CD14-positive monocyte (primary cell): Measurements from ENCODE around the gene EVC. TPM values are rescaled to one million over a fixed set of nuclear protein-coding genes. Genes with fewer than 3 reads are reported as not detected.

Experiments
- DNase-seq, 3 donors: peaks; one replicate each; pipeline ENCODE4 v3.0.0-alpha.2; 2011 to 2022
- H2AFZ ChIP-seq: 2 replicates; pipeline ENCODE4 v1.6.0; 2012; ENCODE audit warnings: mild to moderate bottlenecking, low read depth, low read length, inconsistent platforms; ENCODE audit not compliant: insufficient read depth, poor library complexity, severe bottlenecking
- H3K27ac ChIP-seq, 2 donors: 1 replicate in 1 of 2; 2 replicates in 1 of 2; pipeline ENCODE4 v1.5.1; 2012 to 2013; ENCODE audit warnings: low read length in 2 of 2, control low read depth in 1 of 2, inconsistent platforms in 1 of 2, low read depth in 1 of 2, mild to moderate bottlenecking in 1 of 2
- H3K27me3 ChIP-seq, 2 donors: one replicate each; pipeline versions ENCODE4 v1.6.0 to v1.6.1; 2011 to 2013; ENCODE audit warnings: low read length in 2 of 2; ENCODE audit not compliant: control insufficient read depth in 2 of 2, insufficient read depth in 2 of 2
- H3K36me3 ChIP-seq, 2 donors: replicated peaks in 1 of 2; 1 replicate in 1 of 2; 2 replicates in 1 of 2; pipeline versions ENCODE4 v1.5.1 to v1.6.1; 2012 to 2013; ENCODE audit warnings: low read length in 2 of 2, control low read depth in 1 of 2, inconsistent platforms in 1 of 2, mild to moderate bottlenecking in 1 of 2; ENCODE audit not compliant: insufficient read depth in 2 of 2, control insufficient read depth in 1 of 2
- H3K4me1 ChIP-seq, 2 donors: 1 replicate in 1 of 2; 2 replicates in 1 of 2; pipeline versions ENCODE4 v1.5.1 to v1.6.1; 2012 to 2013; ENCODE audit warnings: low read length in 2 of 2, control low read depth in 1 of 2, inconsistent platforms in 1 of 2, mild to moderate bottlenecking in 1 of 2, moderate library complexity in 1 of 2; ENCODE audit not compliant: insufficient read depth in 2 of 2, control insufficient read depth in 1 of 2
- H3K4me2 ChIP-seq: replicated peaks from 2 replicates; pipeline ENCODE3; 2012; ENCODE audit warnings: low read length, moderate library complexity, mild to moderate bottlenecking; ENCODE audit not compliant: poor library complexity, severe bottlenecking; ENCODE audit errors: extremely low read depth
- H3K4me3 ChIP-seq, 3 experiments: fragments of 200-600 bp in 1 of 3; sonication (generic) in 1 of 3; replicated peaks in 1 of 3; 1 replicate in 2 of 3; 2 replicates in 1 of 3; pipeline ENCODE4 v1.5.1; 2011 to 2013; ENCODE audit warnings: low read length in 3 of 3, mild to moderate bottlenecking in 3 of 3, control low read depth in 2 of 3, low read depth in 2 of 3, inconsistent platforms in 1 of 3, moderate library complexity in 1 of 3
- H3K79me2 ChIP-seq: 2 replicates; pipeline ENCODE4 v1.6.0; 2012; ENCODE audit warnings: mild to moderate bottlenecking, control low read depth, inconsistent platforms, low read length, moderate library complexity; ENCODE audit not compliant: insufficient read depth
- H3K9ac ChIP-seq: 2 replicates; pipeline ENCODE4 v1.6.0; 2017; ENCODE audit warnings: low read length, mild to moderate bottlenecking; ENCODE audit not compliant: insufficient read depth, poor library complexity, severe bottlenecking
- H3K9me3 ChIP-seq, 2 donors: replicated peaks in 1 of 2; 1 replicate in 1 of 2; 2 replicates in 1 of 2; pipeline versions ENCODE4 v1.5.1 to v1.6.1; 2012 to 2013; ENCODE audit warnings: low read length in 2 of 2, control low read depth in 1 of 2; ENCODE audit not compliant: control insufficient read depth in 1 of 2, insufficient read depth in 1 of 2
- H4K20me1 ChIP-seq: 2 replicates; pipeline ENCODE4 v1.6.0; 2012; ENCODE audit warnings: mild to moderate bottlenecking, low read length, control low read depth, moderate library complexity; ENCODE audit not compliant: insufficient read depth
- H3K27ac Mint-ChIP-seq, 7 donors: one replicate each; pipeline ENCODE4 v1.8.0; 2020; ENCODE audit warnings: mild to moderate bottlenecking in 7 of 7, mixed read lengths in 7 of 7, moderate library complexity in 6 of 7, inconsistent platforms in 2 of 7
- H3K27me3 Mint-ChIP-seq, 3 donors: one replicate each; pipeline ENCODE4 v1.8.0; 2021 to 2022; ENCODE audit warnings: low read depth in 3 of 3, mild to moderate bottlenecking in 3 of 3, mixed read lengths in 3 of 3, moderate library complexity in 3 of 3, inconsistent platforms in 1 of 3
- H3K36me3 Mint-ChIP-seq, 2 donors: one replicate each; pipeline ENCODE4 v1.8.0; 2020; ENCODE audit warnings: mixed read lengths in 2 of 2, inconsistent platforms in 1 of 2, mild to moderate bottlenecking in 1 of 2
- H3K4me1 Mint-ChIP-seq: one replicate; pipeline ENCODE4 v1.8.0; 2020; ENCODE audit warnings: mild to moderate bottlenecking, mixed read lengths
- H3K4me3 Mint-ChIP-seq, 2 donors: one replicate each; pipeline ENCODE4 v1.8.0; 2020; ENCODE audit warnings: mild to moderate bottlenecking in 2 of 2, mixed read lengths in 2 of 2, moderate library complexity in 1 of 2
- H3K9me3 Mint-ChIP-seq, 7 donors: one replicate each; pipeline ENCODE4 v1.8.0; 2020 to 2022; ENCODE audit warnings: mixed read lengths in 7 of 7, mild to moderate bottlenecking in 6 of 7, moderate library complexity in 6 of 7, inconsistent platforms in 2 of 7
- CTCF ChIP-seq: fragments of 200-600 bp; IDR thresholded peaks from one replicate; pipeline ENCODE4 v1.8.0; 2022; ENCODE audit warnings: antibody characterized with exemption, mild to moderate bottlenecking
- WGBS: methylation state at CpG from one replicate; pipeline ENCODE4 v1.1.5; 2013; ENCODE audit warnings: missing lambda C conversion rate; ENCODE audit not compliant: insufficient coverage; 5-methylcytosine and 5-hydroxymethylcytosine counted together
- intact Hi-C, 2 donors: fragments of 100-400 bp; cut with micrococcal nuclease; formaldehyde crosslinking; loops; one replicate each; pipeline versions ENCODE4 v1.15.0 to v1.15.1; 2023
- polyA plus RNA-seq, 3 donors: library from polyadenylated mRNA; depleted of rRNA in 1 of 3; unstranded in 2 of 3; stranded (reverse) in 1 of 3; fragments of 300-500 nt in 2 of 3; fragments of >200 nt in 1 of 3; fragmentation: Illumina TruSeq in 2 of 3; gene quantifications; 1 replicate in 2 of 3; 2 replicates in 1 of 3; pipeline ENCODE4 v1.2.3, GENCODE V29; 2012 to 2021

Gene EVC
- polyA plus RNA-seq, 3 donors: 0.36 TPM; not detected in 2

DNA sequence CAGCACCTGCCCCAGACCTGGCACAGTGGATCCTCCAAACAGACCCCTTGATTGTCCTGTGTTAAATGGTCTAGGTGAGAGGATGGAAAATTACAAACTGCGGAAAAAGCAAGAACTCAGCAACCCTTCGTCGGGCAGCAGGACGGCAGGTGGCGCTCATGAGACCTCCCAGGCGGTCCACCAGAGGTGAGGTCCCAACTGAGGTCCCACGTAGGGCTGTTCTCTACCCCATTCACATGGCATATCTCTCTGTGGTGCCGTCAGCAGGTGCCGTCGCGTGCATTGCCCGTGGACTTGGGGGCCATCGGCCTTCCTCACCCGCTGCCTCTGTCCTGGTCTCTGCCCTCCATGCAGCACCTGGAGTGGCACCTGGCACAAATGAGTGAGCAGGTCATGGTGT lies 93.7 kb downstream of the EVC start:
- WGBS: 98% methylated on average over 11 of the region's 14 CpGs
- H3K27ac ChIP-seq: no peak overlapping the region

DNA sequence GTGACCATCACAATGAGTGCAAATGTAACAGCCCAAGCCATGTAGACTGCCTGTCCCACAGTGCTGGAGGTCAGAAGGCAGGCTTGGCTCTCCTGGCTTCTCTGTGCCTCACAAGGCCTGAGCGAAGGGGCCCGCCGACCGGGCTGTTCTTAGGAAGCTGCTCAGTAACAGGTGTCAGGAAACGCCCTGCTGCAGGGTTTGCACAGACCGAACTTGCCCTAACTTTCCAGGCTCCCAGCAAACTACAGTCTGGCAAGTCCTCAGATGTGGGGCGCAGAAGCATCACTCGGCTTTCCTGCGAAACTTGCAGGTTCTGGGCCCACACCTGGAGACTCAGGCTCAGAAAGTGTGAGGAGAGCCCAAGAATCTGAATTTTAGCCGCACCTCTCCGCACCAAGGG lies 94.3 kb downstream of the EVC start:
- H2AFZ ChIP-seq: no peak overlapping the region
- 83% methylated on average over 9 of the region's 11 CpGs for WGBS
- H3K36me3 ChIP-seq: no peaks in the 10 kb centered on the region
- Mint-ChIP-seq H3K27me3 (peaks cover 2 to 5% (median 2%) of the 10 kb centered on the region in 3 donors), H3K4me3 (no peak overlapping the region), H3K27ac (no peak overlapping the region), H3K9me3 (peaks cover 0 to under 1% (median 0%) of the 10 kb centered on the region in 7 donors), H3K36me3 (no peaks in the 10 kb centered on the region), H3K4me1 (no peaks in the 10 kb centered on the region)
- H3K9ac ChIP-seq: no peak overlapping the region
- H3K27me3 ChIP-seq: no peaks in the 10 kb centered on the region
- no peaks in the 10 kb centered on the region for H3K79me2 ChIP-seq
- TF ChIP-seq CTCF: no peak
- H3K9me3 ChIP-seq: no peaks in the 10 kb centered on the region
- no peak overlapping the region for H3K4me2 ChIP-seq
- intact Hi-C loops: no loop called here
- DNase-seq: no peak
- H4K20me1 ChIP-seq: no peaks in the 10 kb centered on the region
- no peak overlapping the region for H3K4me3 ChIP-seq
- H3K4me1 ChIP-seq: no peaks in the 10 kb centered on the region
- no peak overlapping the region for H3K27ac ChIP-seq

More for the DNA sequence above, 93.7 kb downstream of the EVC start:
- Histone ChIP-seq H4K20me1 (no peaks in the 10 kb centered on the region), H3K9me3 (no peaks in the 10 kb centered on the region), H3K4me2 (no peak overlapping the region), H3K36me3 (no peaks in the 10 kb centered on the region), H3K27me3 (no peaks in the 10 kb centered on the region), H2AFZ (no peak overlapping the region), H3K79me2 (no peaks in the 10 kb centered on the region), H3K4me1 (no peaks in the 10 kb centered on the region), H3K4me3 (no peak overlapping the region), H3K9ac (no peak overlapping the region)
- no peak overlapping the region for H3K4me3 Mint-ChIP-seq
- H3K27me3 Mint-ChIP-seq: peaks cover 2 to 5% (median 3%) of the 10 kb centered on the region in 3 donors
- H3K9me3 Mint-ChIP-seq: no peaks in the 10 kb centered on the region
- intact Hi-C loops: no loop called here
- H3K27ac Mint-ChIP-seq: no peak overlapping the region
- no peak for DNase-seq
- H3K4me1 Mint-ChIP-seq: no peaks in the 10 kb centered on the region
- H3K36me3 Mint-ChIP-seq: no peaks in the 10 kb centered on the region
- TF ChIP-seq CTCF: no peak
